SK-N-SH treated with all-trans-retinoic acid at 6 μM for 48 hours (cell line): ENCODE measurements around the gene RAD52.

Source experiments
- CREB5 ChIP-seq: fragments of 250-450 bp; sonication (Bioruptor Pico); IDR thresholded peaks from 2 replicates; pipeline ENCODE4 v1.5.1; 2020; ENCODE audit warnings: low read depth, mild to moderate bottlenecking, moderate library complexity
- RARB ChIP-seq: fragments of 250-450 bp; sonication (Bioruptor Pico); IDR thresholded peaks from 2 replicates; pipeline ENCODE4 v1.8.0; 2021; ENCODE audit warnings: mild to moderate bottlenecking, moderate library complexity
- ZC3H10 ChIP-seq: fragments of 250-450 bp; sonication (Bioruptor Pico); IDR thresholded peaks from 2 replicates; pipeline ENCODE4 v1.5.1; 2021; ENCODE audit warnings: mild to moderate bottlenecking, moderate library complexity
- ZFP3 ChIP-seq: fragments of 250-450 bp; sonication (Bioruptor Pico); IDR thresholded peaks from 2 replicates; pipeline ENCODE4 v1.5.0; 2020; ENCODE audit warnings: mild to moderate bottlenecking, moderate library complexity
- ZNF70 ChIP-seq: fragments of 450-650 bp; formaldehyde crosslinking; IDR thresholded peaks from 2 replicates; pipeline ENCODE4 v1.5.0; 2020; ENCODE audit warnings: mild to moderate bottlenecking, moderate library complexity

GRCh38 chr12:920676-921075 lies 28.8 kb downstream of the RAD52 start:
- TF ChIP-seq ZNF70 (CRISPR knock-in tag) (no peak), CREB5 (CRISPR knock-in tag) (no peak), ZC3H10 (CRISPR knock-in tag) (no peak), RARB (CRISPR knock-in tag) (no peak), ZFP3 (no peak)
